HG03460 (cell line): ENCODE data around the gene PVR.
"Not testable (repeated sequence)": the region's sequence is repeated elsewhere in the genome, so short reads cannot be mapped to it uniquely, and the experiment has no call there.

ENCODE experiments used
- ATAC-seq: cut with Tn5 transposase; IDR thresholded peaks from one replicate; pipeline ENCODE4 v1.9.1; 2021; ENCODE audit not compliant: unreplicated experiment

The PVR gene

DNA sequence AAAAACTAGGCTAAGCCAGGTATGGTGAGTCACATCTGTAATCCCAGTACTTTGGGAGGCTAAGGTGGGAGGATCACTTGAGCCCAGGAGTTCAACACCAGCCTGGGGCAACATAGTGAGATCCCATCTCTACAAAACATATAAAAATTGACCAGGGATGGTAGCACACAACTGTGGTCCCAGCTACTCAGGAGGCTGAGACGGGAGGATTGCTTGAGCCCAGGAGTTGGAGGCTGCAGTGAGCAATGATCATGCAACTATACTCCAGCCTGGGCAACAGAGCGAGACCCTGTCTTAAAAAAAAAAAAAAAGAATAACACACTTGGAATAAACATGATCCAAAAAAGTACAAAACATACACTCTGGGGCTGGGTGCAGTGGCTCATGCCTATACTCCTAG is 26.3 kb downstream of the PVR start:
- not testable (repeated sequence) for ATAC-seq

DNA sequence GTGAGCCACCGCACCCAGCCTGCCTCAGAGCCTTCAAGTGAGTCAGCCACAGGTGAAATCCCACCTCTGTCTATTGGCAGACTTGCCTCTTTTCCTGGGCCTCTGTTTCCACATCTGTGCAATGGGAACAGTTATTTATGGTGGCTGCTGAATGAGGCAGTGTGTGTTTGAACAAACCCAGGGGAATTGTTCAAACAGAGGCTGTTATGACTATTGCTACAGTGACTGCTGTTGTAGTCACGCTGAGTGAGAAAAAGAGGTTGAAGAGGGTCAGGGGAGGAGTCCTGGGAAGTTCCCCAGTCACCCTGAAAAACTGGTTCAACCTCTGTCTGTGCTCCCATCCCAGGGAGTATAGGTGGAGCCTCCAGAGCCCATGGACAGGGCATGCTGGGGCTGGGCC is 27.7 kb downstream of the PVR start, which contains the start of gene CEACAM19:
CEACAM19 (plus strand) TSS at position 83 of the 400 bp plus-strand sequence. CDS start 450 bp downstream, outside the sequence.
- no peak for ATAC-seq

DNA sequence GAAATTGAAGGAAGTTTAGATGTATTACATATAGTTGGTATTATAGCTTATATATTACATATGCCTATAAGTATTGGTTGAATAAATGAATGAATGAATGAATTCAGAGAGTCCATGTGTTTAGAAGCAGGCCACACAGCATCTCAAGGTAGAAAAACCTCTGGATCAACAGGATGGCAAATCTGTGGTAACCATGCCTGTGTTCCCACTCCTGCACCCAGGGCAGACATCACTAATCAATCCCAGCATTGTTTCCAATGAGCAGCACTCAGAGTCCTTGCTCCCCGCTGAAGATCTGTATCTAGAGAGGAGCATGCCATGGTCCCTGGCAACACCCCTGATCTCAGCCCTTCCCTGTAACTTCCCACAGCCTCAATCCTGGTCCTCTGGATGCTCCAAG is 28.5 kb downstream of the PVR start:
- ATAC-seq: no peak

GRCh38 chr19:44673510-44673909 is 29.8 kb downstream of the PVR start:
- ATAC-seq: no peak

DNA sequence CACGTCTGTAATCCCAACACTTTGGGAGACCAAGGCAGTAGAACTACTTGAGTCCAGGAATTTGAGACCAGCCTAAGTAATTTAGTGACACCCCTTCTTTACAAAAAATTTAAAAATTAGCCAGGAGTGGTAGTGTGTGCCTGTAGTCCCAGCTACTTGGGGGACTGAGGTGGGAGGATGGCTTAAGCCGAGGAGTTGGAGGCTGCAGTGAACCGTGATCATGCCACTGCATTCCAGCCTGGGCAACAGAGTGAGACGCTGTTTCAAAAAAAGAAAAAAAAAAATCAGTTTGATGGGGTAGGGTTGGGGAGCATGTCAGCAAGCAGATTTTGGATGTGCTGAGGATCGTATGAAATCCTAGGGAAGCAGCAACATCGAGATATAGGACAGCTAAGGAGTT is 31.8 kb downstream of the PVR start:
- ATAC-seq: no peak

GRCh38 chr19:44677019-44677811 is 33.5 kb downstream of the PVR start:
- ATAC-seq: no peak

DNA sequence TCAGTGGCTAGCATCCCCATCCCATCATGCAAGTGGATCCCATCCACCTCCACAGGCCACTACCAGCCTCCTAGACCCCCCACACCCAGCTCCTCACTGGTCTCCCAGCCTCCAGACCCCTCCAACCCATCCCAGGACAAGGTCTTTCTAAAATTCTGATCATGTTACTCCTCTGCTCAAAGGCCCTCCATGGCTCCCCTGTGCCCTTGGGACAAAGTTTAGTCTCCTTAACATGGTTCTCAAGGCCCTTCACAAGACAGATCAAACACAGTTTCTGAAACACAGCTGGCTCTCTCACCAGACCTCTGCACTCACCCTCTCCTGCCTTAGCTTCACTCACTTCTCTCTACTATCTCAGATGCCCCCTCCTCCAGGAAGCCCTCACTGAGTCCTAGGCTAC is 36.8 kb downstream of the PVR start:
- no peak for ATAC-seq

DNA sequence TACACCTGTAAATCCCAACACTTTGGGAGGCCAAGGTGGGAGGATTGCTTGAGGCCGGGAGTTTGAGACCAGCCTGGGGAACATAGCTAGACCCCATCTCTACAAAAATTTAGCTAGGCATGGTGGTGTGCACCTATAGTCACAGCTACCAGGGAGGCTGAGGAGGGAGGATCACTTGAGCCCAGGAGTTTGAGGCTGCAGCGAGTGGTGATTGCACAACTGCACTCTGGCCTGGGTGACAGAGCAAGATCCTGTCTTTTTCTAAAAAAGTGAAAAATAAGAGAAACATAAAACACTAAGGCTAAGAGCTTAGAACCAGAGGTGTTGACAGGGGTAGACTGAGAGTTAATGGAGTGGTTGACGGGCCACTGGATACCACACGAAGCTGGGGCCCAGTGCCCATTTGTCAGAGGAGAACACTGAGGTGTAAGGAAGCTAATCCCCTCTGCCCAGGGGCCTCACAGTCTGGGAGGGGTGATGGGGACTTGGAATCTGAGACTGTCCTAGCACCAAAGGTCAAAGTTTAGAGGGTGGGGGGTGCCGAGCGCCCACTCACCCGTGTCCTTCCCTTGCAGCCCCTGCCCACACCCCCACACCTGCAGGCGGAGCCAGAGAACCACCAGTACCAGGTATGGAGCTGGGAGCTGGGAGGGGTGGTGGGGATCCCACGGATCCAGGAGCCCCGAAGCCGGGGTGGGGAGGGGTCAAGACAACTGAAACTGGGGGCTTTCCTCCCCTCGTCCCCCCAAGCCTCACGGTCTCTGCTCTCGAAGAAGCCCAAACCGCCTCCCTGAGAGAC is 38.5 kb downstream of the PVR start:
- no peak for ATAC-seq

DNA sequence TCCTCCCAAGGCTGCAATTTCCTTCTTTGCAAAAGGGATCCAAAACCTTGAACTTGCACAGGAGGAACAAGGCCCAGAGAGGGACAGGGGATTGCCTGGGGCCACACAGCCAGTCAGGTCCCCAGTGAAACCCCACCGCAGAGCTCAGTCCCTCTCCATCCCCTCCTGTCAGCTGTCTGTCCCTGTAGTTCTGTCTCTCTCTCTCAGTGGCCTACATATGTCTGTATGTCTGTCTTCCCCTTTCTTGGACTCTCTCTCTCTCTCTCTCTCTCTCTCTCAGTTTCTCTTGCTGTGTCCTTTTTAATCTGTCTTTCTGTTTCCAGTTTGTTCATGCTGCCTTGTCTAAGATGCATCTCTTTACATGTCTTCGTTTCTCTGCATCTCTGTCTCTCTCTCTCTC is 39.1 kb downstream of the PVR start:
- no peak for ATAC-seq

- ATAC-seq: no peak
Measured at GRCh38 chr19:44683434-44684210, 39.9 kb downstream of the PVR start.

DNA sequence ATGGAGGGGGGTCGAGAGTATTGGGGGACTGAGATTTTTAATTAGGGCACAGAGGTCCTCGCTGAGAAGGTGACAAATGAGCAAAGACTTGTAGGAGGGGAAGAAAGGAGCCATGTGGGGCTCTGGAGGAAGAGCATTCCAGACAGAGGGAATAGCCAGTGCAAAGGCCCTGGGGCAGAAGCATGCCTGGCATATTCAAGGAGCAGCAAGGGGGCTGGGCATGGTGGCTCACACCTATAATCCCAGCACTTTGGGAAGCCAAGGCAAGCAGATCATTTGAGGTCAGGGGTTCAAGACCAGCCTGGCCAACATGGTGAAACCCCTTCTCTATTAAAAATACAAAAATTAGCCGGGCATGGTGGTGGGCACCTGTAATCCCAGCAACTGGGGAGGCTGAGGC is 40.7 kb downstream of the PVR start:
- ATAC-seq: not testable (repeated sequence)

- ATAC-seq: no peak
Measured at GRCh38 chr19:44684892-44685863, 41.5 kb downstream of the PVR start.

GRCh38 chr19:44685877-44686276 is 42.2 kb downstream of the PVR start:
- ATAC-seq: no peak

GRCh38 chr19:44686896-44687295 is 43.2 kb downstream of the PVR start:
- no peak for ATAC-seq

GRCh38 chr19:44687888-44688287 is 44.2 kb downstream of the PVR start:
- no peak for ATAC-seq

- ATAC-seq: no peak
Measured at GRCh38 chr19:44689290-44690130, 45.8 kb downstream of the PVR start.

GRCh38 chr19:44690131-44690440 is 46.4 kb downstream of the PVR start:
- ATAC-seq: no peak

DNA sequence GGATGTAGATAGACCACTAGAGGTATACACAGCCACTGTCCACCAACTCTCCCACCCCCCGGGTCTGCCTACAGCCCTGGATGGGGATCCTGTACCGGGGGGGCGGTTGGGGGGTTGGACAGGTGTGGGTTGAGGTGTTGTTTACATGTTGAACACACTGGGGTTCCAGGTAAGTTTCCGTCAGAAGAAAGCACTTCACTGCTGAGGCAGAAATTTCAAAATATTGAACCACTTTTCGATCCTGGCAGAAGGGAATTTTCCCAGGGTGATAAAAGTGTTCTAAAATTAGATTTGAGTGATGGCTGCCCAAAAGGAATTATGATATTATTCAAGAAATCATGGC is 48.6 kb downstream of the PVR start:
- peak; percentile 32 for ATAC-seq

DNA sequence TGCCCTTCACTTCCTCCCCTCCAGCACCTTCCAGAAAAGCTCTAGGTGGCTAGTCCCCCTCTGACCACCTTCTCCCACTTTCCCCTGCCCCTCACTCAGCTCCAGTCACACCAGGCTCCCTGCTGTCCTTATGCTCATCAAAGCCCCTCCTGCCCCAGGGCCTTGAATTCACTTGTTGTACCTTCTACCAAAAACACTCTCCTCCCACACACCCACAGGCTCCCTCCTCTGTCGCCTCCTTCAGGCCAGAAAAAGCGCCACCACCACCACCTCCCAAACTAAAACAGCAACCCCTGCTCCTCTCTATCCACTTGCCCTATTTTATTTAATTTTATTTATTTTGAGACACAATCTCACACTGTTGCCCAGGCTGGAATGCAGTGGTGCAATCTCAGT is 50.5 kb downstream of the PVR start:
- no peak for ATAC-seq
